CD4-positive, alpha-beta T cell treated with Interleukin-4 for 1 hour (primary cell): ENCODE measurements around the gene MOV10L1.

Experiments
- DNase-seq, 2 donors: peaks; one replicate each; pipeline ENCODE4 v3.0.0-alpha.2; 2020 to 2022

The MOV10L1 gene

GRCh38 chr22:50208430-50208938 lies 118.7 kb downstream of the MOV10L1 start:
- DNase-seq, result no peak

GRCh38 chr22:50208939-50209892 lies 119.4 kb downstream of the MOV10L1 start:
- no peak for DNase-seq

GRCh38 chr22:50209893-50210292 lies 120.1 kb downstream of the MOV10L1 start:
- DNase-seq, result peak; percentile 75 to 76

- DNase-seq, result no peak
Observed at GRCh38 chr22:50210378-50211139, 120.8 kb downstream of the MOV10L1 start.

GRCh38 chr22:50211147-50211546 lies 121.3 kb downstream of the MOV10L1 start:
- DNase-seq, result no peak
